Pancreas (tissue), 8 donors: ENCODE results near the gene SOWAHD. TPM values are rescaled to one million over a fixed set of nuclear protein-coding genes. Genes with fewer than 3 reads are reported as not detected.

Experiments
- polyA plus RNA-seq, 2 donors: library from polyadenylated mRNA; stranded (reverse); fragments of 200-250 nt; gene quantifications; one replicate each; pipeline ENCODE4 v1.2.3, GENCODE V29; 2013
- total RNA-seq, 6 donors: library from RNA; stranded (reverse); fragmentation: NEBNext Ultra II Directional in 4 of 6; extraction: Animal tissue kit (Norgen Biotek cat#: 25700) in 4 of 6; gene quantifications; one replicate each; pipeline versions ENCODE4 v1.2.1 to v1.2.4, GENCODE V29; 2021 to 2023
- donor health status: healthy with polysubstance abuse.
- donor health status: DM: no; HTN: no; CAD: no; lungs with moderate emphysema.
- donor health status: DM: no; HTN: no; CAD: no.
- donor health status: Bipolar disorder and iron deficiency.
- donor health status: DM: yes; HTN: yes; CAD: no.
- donor health status: DM: no; HTN: no; CAD: no.
- donor health status: DM: no; HTN: no; CAD: no.
- donor health status: DM: yes; HTN: yes; CAD: no.

SOWAHD gene
- total and polyA plus RNA-seq, 8 donors, result 0.16 to 1.3 (median 0.32) TPM; not detected in 1

Other genes starting within 250 kb of the SOWAHD start
- gene STEEP1, start 193.2 kb upstream of the SOWAHD start, total RNA-seq, result 10 to 100 TPM in 2 of 6 donors, 1 to 10 TPM in 4; 5.2 to 12.2 (median 7.7) TPM
- 10 to 100 TPM in 1 of 2 donors, 1 to 10 TPM in 1; 5.7 to 15.0 TPM for gene STEEP1, start 193.2 kb upstream of the SOWAHD start, polyA plus RNA-seq
- gene UBE2A, start 184.0 kb upstream of the SOWAHD start, total RNA-seq, result 10 to 100 TPM; 11.4 to 25.7 (median 15.1) TPM
- gene UBE2A, start 184.0 kb upstream of the SOWAHD start, polyA plus RNA-seq, result 10 to 100 TPM; 18.1 to 33.8 TPM
- 1 to 10 TPM; 2.5 to 4.7 (median 2.9) TPM for gene NKRF, start 152.2 kb upstream of the SOWAHD start, total RNA-seq
- 1 to 10 TPM; 3.8 to 4.7 TPM for gene NKRF, start 152.2 kb upstream of the SOWAHD start, polyA plus RNA-seq
- 10 to 100 TPM in 1 of 6 donors, 1 to 10 TPM in 5; 1.5 to 10.2 (median 3.8) TPM for gene SEPTIN6, start 65.4 kb upstream of the SOWAHD start, total RNA-seq
- 1 to 10 TPM; 2.4 to 4.3 TPM for gene SEPTIN6, start 65.4 kb upstream of the SOWAHD start, polyA plus RNA-seq
- 1,000 to 10,000 TPM in 2 of 6 donors, 100 to 1,000 TPM in 4; 567 to 1,199 (median 972) TPM for gene RPL39, start 33.0 kb downstream of the SOWAHD start, total RNA-seq
- gene RPL39, start 33.0 kb downstream of the SOWAHD start, polyA plus RNA-seq, result 1,000 to 10,000 TPM; 2,611 to 3,516 TPM
- 1 to 10 TPM; 1.9 to 3.5 (median 3.0) TPM for gene UPF3B, start 94.4 kb downstream of the SOWAHD start, total RNA-seq
- 1 to 10 TPM; 6.8 to 8.6 TPM for gene UPF3B, start 94.4 kb downstream of the SOWAHD start, polyA plus RNA-seq
- gene RNF113A, start 113.1 kb downstream of the SOWAHD start, total RNA-seq, result 10 to 100 TPM in 2 of 6 donors, 1 to 10 TPM in 4; 8.1 to 14.5 (median 9.3) TPM
- 10 to 100 TPM in 1 of 2 donors, 1 to 10 TPM in 1; 9.9 to 14.1 TPM for gene RNF113A, start 113.1 kb downstream of the SOWAHD start, polyA plus RNA-seq
- gene NDUFA1, start 113.2 kb downstream of the SOWAHD start, total RNA-seq, result 10 to 100 TPM; 28.8 to 47.2 (median 39.8) TPM
- gene NDUFA1, start 113.2 kb downstream of the SOWAHD start, polyA plus RNA-seq, result 10 to 100 TPM; 82.3 to 87.1 TPM
- gene AKAP14, start 137.3 kb downstream of the SOWAHD start, total RNA-seq, result not detected
- gene AKAP14, start 137.3 kb downstream of the SOWAHD start, polyA plus RNA-seq, result not detected
- gene NKAP, start 185.2 kb downstream of the SOWAHD start, total RNA-seq, result 1 to 10 TPM; 2.0 to 4.0 (median 3.3) TPM
- 1 to 10 TPM; 2.5 to 5.5 TPM for gene NKAP, start 185.2 kb downstream of the SOWAHD start, polyA plus RNA-seq